Colon (tissue), 2 donors: Measurements from ENCODE around the gene BICDL1.

Experiments
- FAIRE-seq: peaks from 2 replicates; lab custom pipeline; 2012; peaks lifted over from hg19 to GRCh38; lab: Jason Lieb, UNC
- donor health status: control.
- donor health status: control.

Gene BICDL1

GRCh38 chr12:120055231-120056000 is 66.4 kb downstream of the BICDL1 start:
- no peak for FAIRE-seq

- no peak for FAIRE-seq
Measured at GRCh38 chr12:120056739-120057138, 67.7 kb downstream of the BICDL1 start.

- no peak for FAIRE-seq
Measured at GRCh38 chr12:120060196-120060595, 71.2 kb downstream of the BICDL1 start.

GRCh38 chr12:120060717-120061116 is 71.7 kb downstream of the BICDL1 start:
- no peak for FAIRE-seq

GRCh38 chr12:120061575-120062214 is 72.7 kb downstream of the BICDL1 start:
- no peak for FAIRE-seq

GRCh38 chr12:120062976-120063579 is 74.0 kb downstream of the BICDL1 start:
- no peak for FAIRE-seq

GRCh38 chr12:120064054-120064940 is 75.3 kb downstream of the BICDL1 start:
- FAIRE-seq = no peak

GRCh38 chr12:120065472-120065871 is 76.4 kb downstream of the BICDL1 start:
- no peak for FAIRE-seq

- FAIRE-seq = no peak
Measured at GRCh38 chr12:120066341-120066740, 77.3 kb downstream of the BICDL1 start.

GRCh38 chr12:120067084-120067869 is 78.2 kb downstream of the BICDL1 start:
- no peak for FAIRE-seq

GRCh38 chr12:120067901-120068300 is 78.9 kb downstream of the BICDL1 start:
- no peak for FAIRE-seq

GRCh38 chr12:120069278-120069677 is 80.2 kb downstream of the BICDL1 start:
- FAIRE-seq = no peak

- FAIRE-seq = no peak
Measured at GRCh38 chr12:120071493-120072020, 82.5 kb downstream of the BICDL1 start.

GRCh38 chr12:120072472-120073249 is 83.6 kb downstream of the BICDL1 start:
- no peak for FAIRE-seq

- no peak for FAIRE-seq
Measured at GRCh38 chr12:120075034-120075616, 86.1 kb downstream of the BICDL1 start.

- FAIRE-seq = no peak
Measured at GRCh38 chr12:120076651-120077050, 87.6 kb downstream of the BICDL1 start.

- FAIRE-seq = no peak
Measured at GRCh38 chr12:120077260-120077659, 88.2 kb downstream of the BICDL1 start.

- FAIRE-seq = no peak
Measured at GRCh38 chr12:120078868-120079267, 89.8 kb downstream of the BICDL1 start.

GRCh38 chr12:120079411-120080400 is 90.7 kb downstream of the BICDL1 start:
- FAIRE-seq = no peak
